ENCODE measurements around the gene SLC2A3. TPM values are rescaled to one million over a fixed set of nuclear protein-coding genes. Genes with fewer than 3 reads are reported as not detected.

Gene SLC2A3
- polyA plus RNA-seq, 1 donor (not counting 4 experiments of a cell fraction or from before 2014, with no cell fraction given) = 40.5 TPM

- Histone ChIP-seq H3K9ac (ENCODE audit: control insufficient read depth, extremely low read depth, insufficient read depth, low read length) (no peak within 1 kb of the TSS), H3K4me2 (ENCODE audit: control insufficient read depth, extremely low read depth, insufficient read depth, low read depth, low read length) (no peak within 1 kb of the TSS), H3K27me3 (ENCODE audit: control insufficient read depth, extremely low read depth, insufficient read depth, low read length) (peaks cover 18% of the 10 kb centered on the region), H3K4me1 (ENCODE audit: control insufficient read depth, extremely low read depth, insufficient read depth, low read length) (no peaks in the 10 kb centered on the region), H3K36me3 (ENCODE audit: control insufficient read depth in 2 of 2, extremely low read depth in 1 of 2, insufficient read depth in 2 of 2, low read length in 2 of 2) (no peaks in the 10 kb centered on the region), H2AFZ (ENCODE audit: control insufficient read depth, low read length) (no peak within 1 kb of the TSS), H3K4me3 (ENCODE audit: control insufficient read depth in 2 of 3, extremely low read depth in 1 of 3, insufficient read depth in 2 of 3, low read depth in 1 of 3, low read length in 3 of 3) (no peak within 1 kb of the TSS), H4K20me1 (ENCODE audit: control insufficient read depth, extremely low read depth, insufficient read depth, low read length) (no peaks in the 10 kb centered on the region), H3K79me2 (ENCODE audit: control insufficient read depth, insufficient read depth, low read length) (no peaks in the 10 kb centered on the region), H3K9me3 (ENCODE audit: control insufficient read depth, low read depth, low read length) (no peaks in the 10 kb centered on the region), H3K9me1 (ENCODE audit: control insufficient read depth, extremely low read depth, insufficient read depth, low read length) (no peaks in the 10 kb centered on the region), H3K27ac (ENCODE audit: control insufficient read depth, insufficient read depth, low read length) (no peak within 1 kb of the TSS)
- no peak for DNase-seq (ENCODE audit: low read depth, low spot score)
- no peak for FAIRE-seq
- no peak for TF ChIP-seq CTCF (optimal IDR thresholded peaks at IDR 0.05 in 1 of 3, IDR thresholded peaks at IDR 0.05 in 1 of 3, conservative IDR thresholded peaks at IDR 0.05 in 1 of 3; ENCODE audit: extremely low read depth in 1 of 3, insufficient read depth in 2 of 3, low read length in 3 of 3)
- no peak for TF ChIP-seq EZH2 (IDR thresholded peaks at IDR 0.05; ENCODE audit: low read length)
- dilution Hi-C loops (cut with MboI; ENCODE audit: extremely low pct_ligation_motif_present, low sequenced_read_pairs) = no loop called here
Measured at GRCh38 chr12:7872566-7873319, 63.2 kb downstream of the SLC2A3 start, which contains the start of gene SLC2A14. Gene SLC2A14 (minus strand): TSS chr12:7872915. CDS start chr12:7869880, 3,035 bp downstream.

GRCh38 chr12:7870335-7870734, 65.7 kb downstream of the SLC2A3 start:
- H3K9me1 ChIP-seq (ENCODE audit: control insufficient read depth, extremely low read depth, insufficient read depth, low read length) = no peaks in the 10 kb centered on the region
- TF ChIP-seq EZH2 (IDR thresholded peaks at IDR 0.05; ENCODE audit: low read length) (no peak), CTCF (optimal IDR thresholded peaks at IDR 0.05 in 1 of 3, IDR thresholded peaks at IDR 0.05 in 1 of 3, conservative IDR thresholded peaks at IDR 0.05 in 1 of 3; ENCODE audit: extremely low read depth in 1 of 3, insufficient read depth in 2 of 3, low read length in 3 of 3) (no peak)
- no peak overlapping the region for H2AFZ ChIP-seq (ENCODE audit: control insufficient read depth, low read length)
- no peaks in the 10 kb centered on the region for H3K36me3 ChIP-seq (ENCODE audit: control insufficient read depth in 2 of 2, extremely low read depth in 1 of 2, insufficient read depth in 2 of 2, low read length in 2 of 2)
- H3K79me2 ChIP-seq (ENCODE audit: control insufficient read depth, insufficient read depth, low read length) = no peaks in the 10 kb centered on the region
- H3K4me1 ChIP-seq (ENCODE audit: control insufficient read depth, extremely low read depth, insufficient read depth, low read length) = no peaks in the 10 kb centered on the region
- peaks cover 18% of the 10 kb centered on the region for H3K27me3 ChIP-seq (ENCODE audit: control insufficient read depth, extremely low read depth, insufficient read depth, low read length)
- H3K9ac ChIP-seq (ENCODE audit: control insufficient read depth, extremely low read depth, insufficient read depth, low read length) = no peak overlapping the region
- H3K4me3 ChIP-seq (ENCODE audit: control insufficient read depth in 2 of 3, extremely low read depth in 1 of 3, insufficient read depth in 2 of 3, low read depth in 1 of 3, low read length in 3 of 3) = no peak overlapping the region
- H4K20me1 ChIP-seq (ENCODE audit: control insufficient read depth, extremely low read depth, insufficient read depth, low read length) = no peaks in the 10 kb centered on the region
- no peak overlapping the region for H3K27ac ChIP-seq (ENCODE audit: control insufficient read depth, insufficient read depth, low read length)
- dilution Hi-C loops (cut with MboI; ENCODE audit: extremely low pct_ligation_motif_present, low sequenced_read_pairs) = no loop called here
- no peak overlapping the region for H3K4me2 ChIP-seq (ENCODE audit: control insufficient read depth, extremely low read depth, insufficient read depth, low read depth, low read length)
- FAIRE-seq (no peak), DNase-seq (ENCODE audit: low read depth, low spot score) (no peak)
- H3K9me3 ChIP-seq (ENCODE audit: control insufficient read depth, low read depth, low read length) = no peaks in the 10 kb centered on the region

Small RNA genes lying within 50 kb of the gene (small RNA-seq; reads per million reads assigned to genes)
- gene RF00019 (ENCODE audit: insufficient read length in 3 of 3, low read depth in 3 of 3, low replicate concordance in 1 of 3) = 0 reads per million in 3 experiments

Other genes with a start within 250 kb of the SLC2A3 start
- not detected in 3 replicates for gene GDF3, start 240.4 kb downstream of the SLC2A3 start, polyA plus RNA-seq
- not detected in 3 replicates for gene DPPA3, start 224.8 kb downstream of the SLC2A3 start, polyA plus RNA-seq
- not detected in 3 replicates for gene CLEC4C, start 188.8 kb downstream of the SLC2A3 start, polyA plus RNA-seq
- gene NANOGNB, start 171.0 kb downstream of the SLC2A3 start, polyA plus RNA-seq = not detected in 3 replicates
- 0.01 TPM in 2 of 3 replicates, not detected in the other for gene NANOG, start 146.8 kb downstream of the SLC2A3 start, polyA plus RNA-seq
- 0.11 to 2.2 TPM (median 0.51 TPM) in 3 replicates for gene SLC2A14, start 63.3 kb downstream of the SLC2A3 start, polyA plus RNA-seq
- 3.1 to 5.2 TPM (median 4.2 TPM) in 3 replicates for gene FOXJ2, start 96.5 kb upstream of the SLC2A3 start, polyA plus RNA-seq
- 0.57 to 0.99 TPM (median 0.60 TPM) in 3 replicates for gene C3AR1, start 130.2 kb upstream of the SLC2A3 start, polyA plus RNA-seq
- gene NECAP1, start 146.1 kb upstream of the SLC2A3 start, polyA plus RNA-seq = 19.8 to 26.2 TPM (median 23.7 TPM) in 3 replicates
- 0.28 to 0.56 TPM (median 0.31 TPM) in 3 replicates for gene CLEC4A, start 187.4 kb upstream of the SLC2A3 start, polyA plus RNA-seq
- gene ZNF705A, start 220.8 kb upstream of the SLC2A3 start, polyA plus RNA-seq = not detected in 3 replicates

Measured in keratinocyte (primary cell).